ENCODE data around the gene SMTN. TPM values are rescaled to one million over a fixed set of nuclear protein-coding genes. Genes with fewer than 3 reads are reported as not detected.
"Not testable (repeated sequence)": the region's sequence is repeated elsewhere in the genome, so short reads cannot be mapped to it uniquely, and the experiment has no call there.

The SMTN gene
- 9.0 TPM for total RNA-seq

DNA sequence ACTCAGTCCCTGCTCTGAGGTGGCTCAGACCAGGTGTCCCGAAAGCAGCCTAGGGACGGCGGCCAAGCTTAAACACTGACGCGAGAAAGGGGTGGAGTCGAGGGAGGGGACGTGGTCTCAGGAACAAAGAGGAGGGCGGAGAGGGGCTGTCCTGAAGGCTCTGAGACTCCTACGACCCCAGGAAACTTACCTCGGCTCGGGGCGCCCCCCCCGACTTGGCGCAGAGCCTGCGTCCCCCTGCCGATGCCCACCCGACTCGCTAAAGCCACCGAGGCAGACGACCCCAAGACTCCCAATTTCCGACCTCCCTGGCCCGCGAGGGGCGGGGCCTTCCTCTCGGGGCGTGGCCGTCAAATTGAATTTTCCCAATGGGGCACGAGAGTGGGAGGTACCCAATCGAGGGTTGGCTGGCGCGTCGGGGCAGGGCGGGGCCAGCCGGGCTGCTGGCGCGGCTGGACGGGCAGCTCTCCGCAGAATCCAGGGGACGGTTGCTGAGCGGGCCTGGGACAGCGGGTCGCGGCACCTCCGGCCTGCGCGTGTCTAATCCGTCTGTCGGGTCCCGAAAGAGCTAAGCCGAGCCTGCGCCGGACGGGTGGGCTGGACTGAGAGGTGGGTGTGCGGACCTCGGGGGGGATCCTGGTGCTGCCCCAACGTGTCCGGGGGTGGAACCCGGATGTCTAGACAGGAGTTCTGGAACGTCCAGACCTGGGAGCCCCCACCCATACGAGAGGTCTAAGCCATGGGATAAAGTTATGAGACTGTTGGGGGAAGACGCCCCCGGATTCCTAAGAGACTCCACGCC, at the start of gene SMTN:
TSS of gene SMTN (plus strand) at position 471 of the 802 bp plus-strand sequence. CDS start 1,941 bp downstream, outside the sequence.
- peak; percentile 76 to 95 for DNase-seq (ENCODE audit: low spot score in 2 of 2)
- FAIRE-seq, result no peak

DNA sequence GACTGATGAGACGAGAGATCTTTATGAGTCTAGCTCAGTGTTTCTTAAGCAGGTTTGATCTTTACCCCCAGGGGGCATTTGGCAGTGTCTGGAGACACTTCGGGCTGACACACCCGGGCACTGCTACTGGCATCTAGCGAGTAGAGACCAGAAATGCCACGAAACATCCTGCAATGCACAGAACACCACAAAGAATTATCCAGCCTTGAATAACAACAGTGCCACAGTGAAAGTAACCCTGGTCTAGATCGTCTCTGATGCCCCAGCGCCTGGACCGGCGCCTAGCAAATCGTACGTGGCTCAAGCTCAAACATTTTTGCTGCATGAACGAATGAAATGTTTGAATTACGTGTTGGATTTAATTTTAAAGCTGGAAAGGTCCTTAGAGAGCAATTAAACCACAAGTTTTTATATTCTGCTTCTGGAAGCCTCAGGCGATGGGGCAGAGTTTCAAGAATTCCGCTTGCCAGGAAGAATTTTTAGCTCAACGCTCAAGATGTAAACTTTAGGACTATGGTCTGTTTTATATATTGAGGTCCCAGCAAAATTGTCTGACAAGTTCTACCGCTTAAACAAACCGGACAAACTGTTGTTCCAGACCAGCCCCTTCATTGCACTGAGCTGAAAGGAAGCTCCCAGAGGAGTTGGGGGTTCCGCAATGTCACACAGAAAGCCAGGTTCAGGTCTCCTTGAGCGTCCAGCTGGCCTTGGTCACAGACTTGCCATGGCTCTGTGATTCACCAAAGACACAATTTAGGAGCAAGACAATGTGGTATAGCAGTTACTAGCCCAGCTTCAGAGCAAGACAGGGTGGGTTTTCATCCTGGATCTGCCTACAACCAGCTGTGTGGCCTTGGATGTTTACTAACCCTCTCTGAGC, 44.2 kb upstream of the SMTN start:
- FAIRE-seq (no peak), DNase-seq (ENCODE audit: low spot score in 2 of 2) (no peak)

DNA sequence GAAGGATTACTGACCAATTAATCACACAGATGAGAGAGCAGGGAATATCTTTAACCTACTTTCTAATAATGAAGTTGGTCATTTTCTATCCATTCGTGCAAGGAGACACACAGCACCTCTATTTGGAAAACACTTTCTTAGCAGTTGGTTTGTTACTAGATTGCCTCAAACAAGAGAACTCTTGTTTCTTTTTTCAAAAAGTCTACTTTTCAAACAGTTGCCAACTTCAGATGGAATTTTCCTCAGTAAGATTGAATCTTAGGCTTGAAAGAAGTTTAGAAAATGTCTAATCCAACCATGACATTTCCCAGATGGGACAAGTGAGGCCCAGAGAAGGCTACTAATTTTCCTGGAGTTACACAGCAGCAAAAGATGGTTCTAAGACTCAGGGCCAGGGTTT, 42.4 kb upstream of the SMTN start:
- DNase-seq (ENCODE audit: low spot score in 2 of 2), result no peak

DNA sequence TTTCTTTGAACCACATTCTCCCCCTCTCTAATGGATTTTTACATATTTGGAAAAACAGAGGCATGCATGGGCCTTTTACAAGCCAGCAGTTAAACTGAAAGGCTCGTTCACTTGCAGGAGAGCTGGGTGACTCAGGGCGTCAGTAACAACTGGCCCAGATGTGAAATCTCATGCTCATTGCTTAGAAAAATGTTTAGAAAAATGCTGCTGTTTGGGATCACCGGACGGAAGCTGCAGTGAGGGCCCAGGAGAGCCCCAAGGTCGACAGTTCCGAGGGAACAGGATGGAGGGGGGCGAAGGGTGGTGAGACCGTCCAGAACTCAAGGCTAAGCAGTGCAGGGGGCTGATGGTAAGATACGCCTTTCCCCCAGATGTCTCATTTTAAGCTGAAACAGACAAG, 41.7 kb upstream of the SMTN start:
- FAIRE-seq, result no peak

More for the DNA sequence above, 42.4 kb upstream of the SMTN start:
- no peak for FAIRE-seq

DNA sequence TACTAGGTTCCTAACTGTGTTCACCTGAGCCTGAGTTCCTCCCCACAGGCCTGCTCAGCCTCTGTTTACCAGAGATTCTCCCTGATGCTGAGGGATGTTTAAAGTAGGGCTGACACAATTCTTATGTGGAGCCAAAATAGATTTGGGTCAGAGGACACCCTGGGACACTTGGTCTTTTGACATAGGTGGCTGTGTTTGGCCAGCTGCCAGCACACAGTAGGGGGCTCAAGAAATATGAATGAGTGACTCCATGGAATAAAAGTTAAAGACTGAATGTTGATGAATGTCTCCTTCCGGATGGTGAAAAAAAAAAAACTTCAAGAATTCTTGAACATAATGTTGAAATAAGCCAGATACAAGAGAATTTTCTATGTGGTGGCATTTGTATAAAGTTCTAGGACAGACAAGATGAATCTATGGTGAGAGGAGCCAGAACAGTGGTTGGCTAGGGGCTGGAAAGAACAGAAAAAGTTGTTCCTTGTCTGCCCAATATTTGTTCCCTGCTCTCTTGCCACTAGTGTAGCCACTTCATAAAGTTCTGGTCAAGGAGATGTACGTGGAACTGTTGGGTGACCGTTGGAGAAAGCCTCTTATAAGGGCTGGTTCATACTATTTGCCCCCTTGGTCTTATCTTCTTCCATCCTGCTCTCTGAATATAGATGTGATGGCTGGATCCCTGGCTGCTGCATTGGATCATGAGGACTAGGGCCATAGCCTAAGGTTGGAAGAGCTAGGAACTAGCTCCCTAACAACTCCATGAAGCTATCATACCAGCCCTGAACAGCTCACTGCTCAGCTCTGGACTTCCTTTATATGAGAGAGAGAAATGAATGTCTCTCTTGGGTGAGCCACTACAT, 40.3 kb upstream of the SMTN start:
- DNase-seq (ENCODE audit: low spot score in 2 of 2), result no peak
- no peak for FAIRE-seq

More for the DNA sequence above, 41.7 kb upstream of the SMTN start:
- no peak for DNase-seq (ENCODE audit: low spot score in 2 of 2)

DNA sequence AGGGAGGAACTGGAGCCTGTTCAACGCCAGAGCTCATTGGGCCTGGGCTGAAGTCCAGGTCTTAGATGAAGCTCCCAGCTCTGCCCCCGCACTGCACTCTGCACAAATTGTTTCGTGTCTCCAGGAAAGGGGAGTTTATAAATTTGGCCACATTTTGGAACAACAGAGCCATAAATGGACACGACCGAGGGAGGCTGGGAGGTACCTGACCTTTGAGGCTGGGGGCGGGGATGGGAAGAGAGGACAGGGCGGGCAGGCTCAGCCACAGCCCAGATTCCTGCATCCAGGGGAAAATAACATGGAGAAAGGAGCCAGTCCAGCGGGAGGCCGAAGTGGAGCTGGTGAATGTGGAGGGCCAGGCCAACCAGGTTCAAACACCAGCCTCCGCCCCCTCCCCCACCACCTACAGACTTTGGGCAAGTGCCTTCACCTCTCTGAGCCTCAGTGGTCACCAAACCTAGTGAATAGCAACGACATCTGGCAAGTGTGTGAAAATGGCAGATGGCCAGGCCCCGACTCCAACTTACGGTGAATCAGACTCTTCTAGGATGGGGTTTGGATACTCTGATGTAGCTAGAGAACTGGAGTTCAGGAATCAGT, 36.8 kb upstream of the SMTN start:
- FAIRE-seq (no peak), DNase-seq (ENCODE audit: low spot score in 2 of 2) (peak in 1 of 2 donors; percentile 22)

DNA sequence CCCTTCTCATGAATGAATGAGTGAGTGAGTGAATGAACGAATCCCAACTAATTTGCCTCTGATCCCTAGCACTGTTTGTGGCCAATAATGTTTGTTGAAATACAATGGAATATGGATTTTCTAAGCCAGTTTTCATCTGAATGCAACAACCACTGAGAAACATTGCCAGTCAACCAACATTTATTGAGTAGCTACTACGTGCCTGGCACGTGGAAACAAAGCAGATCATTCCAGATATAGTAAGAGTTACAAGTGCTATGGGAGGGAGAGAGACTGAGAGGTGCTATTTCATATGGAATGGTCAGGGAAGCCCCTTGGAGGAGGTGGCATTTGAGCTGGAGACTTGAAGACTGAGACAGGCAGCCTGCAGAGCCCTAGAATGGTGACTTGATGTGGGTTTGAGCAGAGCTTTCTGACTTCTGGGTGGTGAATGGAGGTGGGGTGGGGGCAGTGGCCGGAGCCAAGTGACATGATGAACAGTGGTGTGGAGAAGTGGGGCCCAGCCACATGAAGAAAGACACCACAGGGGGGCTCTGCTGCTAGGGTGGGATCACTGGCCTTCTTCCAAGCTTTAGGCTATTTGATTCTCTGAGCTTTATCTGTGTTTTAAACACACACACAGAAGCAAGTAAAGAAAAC, 35.1 kb upstream of the SMTN start:
- no peak for FAIRE-seq
- DNase-seq (ENCODE audit: low spot score in 2 of 2), result no peak

DNA sequence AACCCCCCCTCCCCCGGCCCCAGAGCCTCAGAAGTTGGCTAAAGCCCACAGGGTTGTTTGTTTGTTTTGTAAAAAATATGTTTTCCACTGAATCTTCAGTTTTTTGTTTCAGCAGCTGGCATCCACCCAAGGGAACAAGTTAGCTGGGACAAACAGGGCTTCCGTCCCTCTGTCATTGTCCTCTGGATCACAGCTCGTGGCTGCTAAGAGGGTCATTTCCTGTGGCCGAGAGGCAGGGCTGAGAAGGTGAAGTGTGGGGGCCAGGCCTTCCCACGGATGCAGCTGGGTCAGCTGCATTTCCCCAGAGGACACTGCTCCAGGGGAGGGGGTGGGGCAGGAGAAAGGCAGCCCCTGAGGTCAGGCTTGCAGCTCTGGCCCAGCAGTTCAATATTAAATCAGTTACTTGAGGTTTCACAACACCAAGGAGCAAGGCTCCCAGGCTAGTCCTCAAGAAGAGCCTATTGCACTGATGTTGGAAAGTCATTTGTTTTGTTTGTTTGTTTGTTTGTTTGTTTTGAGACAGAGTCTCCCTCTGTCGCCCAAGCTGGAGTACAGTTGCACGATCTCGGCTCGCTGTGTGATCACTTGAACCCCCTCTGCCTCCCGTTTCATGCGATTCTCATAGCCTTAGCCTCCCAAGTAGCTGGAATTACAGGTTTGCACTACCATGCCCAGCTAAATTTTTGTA, 34.4 kb upstream of the SMTN start:
- peak in 1 of 2 donors; percentile 36 for DNase-seq (ENCODE audit: low spot score in 2 of 2)
- no peak for FAIRE-seq

DNA sequence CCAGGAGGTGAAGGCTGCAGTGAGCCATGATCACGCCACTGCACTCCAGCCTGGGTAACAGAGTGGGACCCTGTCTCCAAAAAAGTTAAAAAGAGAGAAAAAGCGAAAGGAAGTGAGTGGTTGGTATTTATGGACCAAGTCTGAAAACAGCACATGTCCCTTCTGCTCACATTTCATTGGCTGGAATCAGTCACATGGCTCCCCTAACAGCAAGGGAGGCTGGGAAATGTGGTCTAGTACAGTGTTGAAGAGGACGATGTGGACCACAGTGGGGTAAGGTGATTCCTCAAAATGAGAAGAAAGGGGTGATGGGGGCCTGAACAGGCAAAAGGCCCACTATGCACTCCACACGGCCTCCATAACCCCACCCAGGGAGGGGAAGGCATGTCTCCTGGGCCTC, 32.5 kb upstream of the SMTN start:
- DNase-seq (ENCODE audit: low spot score in 2 of 2) (no peak), FAIRE-seq (no peak)

DNA sequence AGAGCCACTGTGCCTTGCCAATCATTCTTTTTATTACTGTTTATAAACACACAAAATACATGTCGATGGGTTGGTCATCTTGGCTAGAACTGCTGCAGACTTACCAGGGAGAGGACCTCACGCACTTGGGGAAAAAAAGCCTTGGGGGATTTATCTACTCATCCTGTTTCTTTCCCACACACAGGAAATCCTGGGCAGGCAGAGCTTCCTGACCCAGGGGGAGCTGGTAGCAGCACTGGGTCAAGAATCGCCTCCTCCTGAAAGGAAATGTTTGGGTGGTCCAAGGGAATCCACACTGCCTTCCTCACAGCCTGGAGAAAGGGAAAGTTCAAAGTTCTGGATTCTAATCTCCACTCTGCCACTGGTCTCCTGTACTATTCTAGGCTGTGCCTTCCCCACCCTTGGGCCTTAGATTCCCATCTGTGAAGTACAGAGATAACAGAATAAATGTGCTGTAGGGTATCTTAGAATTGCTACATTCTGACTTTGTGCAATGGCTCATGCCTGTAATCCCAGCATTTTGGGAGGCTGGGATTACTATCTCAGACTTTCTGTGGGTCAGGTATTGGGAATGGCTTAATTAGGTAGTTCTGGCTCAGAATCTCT, 31.2 kb upstream of the SMTN start:
- DNase-seq (ENCODE audit: low spot score in 2 of 2) (no peak), FAIRE-seq (no peak)

DNA sequence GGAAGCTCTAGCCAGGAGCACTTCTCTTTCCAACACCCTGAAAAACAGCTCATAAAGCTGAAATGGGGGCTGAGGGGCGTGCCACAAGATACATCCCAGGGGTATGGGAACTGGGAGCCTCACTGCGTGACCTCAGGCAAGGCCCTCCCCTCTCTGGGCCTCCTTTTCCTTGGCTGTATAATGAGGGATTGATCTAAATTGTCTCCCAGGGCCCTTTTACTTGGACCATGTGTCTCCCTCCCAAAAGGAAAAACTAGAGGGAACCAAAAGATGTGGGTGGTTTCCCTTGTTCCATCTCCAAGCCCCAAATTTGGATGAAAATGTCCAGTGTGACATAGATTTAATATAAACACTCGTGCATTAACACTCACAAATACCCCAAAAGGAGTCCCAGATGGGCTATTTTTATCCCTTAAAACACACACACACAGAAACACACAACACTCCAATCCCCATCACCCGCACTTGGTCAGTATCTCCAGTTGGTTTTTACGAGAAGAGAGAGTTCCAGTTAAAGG, 25.9 kb upstream of the SMTN start:
- FAIRE-seq, result no peak

DNA sequence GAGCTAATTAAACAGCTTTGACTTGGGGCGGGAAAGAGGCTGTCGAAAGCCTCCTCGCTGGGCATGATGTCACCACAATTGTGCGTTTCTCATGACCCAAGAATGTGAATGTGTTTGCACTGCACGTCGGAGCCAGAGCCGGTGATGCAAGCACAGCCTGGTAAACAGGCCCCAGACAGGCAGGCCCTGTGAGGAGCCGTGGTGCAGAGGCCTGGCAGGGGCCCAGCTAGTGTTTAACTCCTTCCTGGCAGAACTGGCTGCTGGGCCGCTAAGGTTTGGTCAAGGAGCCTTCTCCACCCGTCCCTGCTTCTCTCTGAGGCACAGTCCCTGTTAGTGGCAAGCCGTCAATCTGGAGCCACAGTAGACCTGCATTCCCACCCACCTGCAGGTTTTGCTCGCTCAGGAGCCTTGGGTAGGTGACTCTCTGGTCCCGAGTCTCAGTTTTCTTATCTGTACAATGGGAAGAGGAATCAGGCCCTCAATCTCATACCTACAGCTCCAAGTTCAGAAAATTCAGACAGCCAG, 25.4 kb upstream of the SMTN start:
- DNase-seq (ENCODE audit: low spot score in 2 of 2), result peak in 1 of 2 donors; percentile 53
- FAIRE-seq, result no peak

More for the DNA sequence above, 25.9 kb upstream of the SMTN start:
- no peak for DNase-seq (ENCODE audit: low spot score in 2 of 2)

DNA sequence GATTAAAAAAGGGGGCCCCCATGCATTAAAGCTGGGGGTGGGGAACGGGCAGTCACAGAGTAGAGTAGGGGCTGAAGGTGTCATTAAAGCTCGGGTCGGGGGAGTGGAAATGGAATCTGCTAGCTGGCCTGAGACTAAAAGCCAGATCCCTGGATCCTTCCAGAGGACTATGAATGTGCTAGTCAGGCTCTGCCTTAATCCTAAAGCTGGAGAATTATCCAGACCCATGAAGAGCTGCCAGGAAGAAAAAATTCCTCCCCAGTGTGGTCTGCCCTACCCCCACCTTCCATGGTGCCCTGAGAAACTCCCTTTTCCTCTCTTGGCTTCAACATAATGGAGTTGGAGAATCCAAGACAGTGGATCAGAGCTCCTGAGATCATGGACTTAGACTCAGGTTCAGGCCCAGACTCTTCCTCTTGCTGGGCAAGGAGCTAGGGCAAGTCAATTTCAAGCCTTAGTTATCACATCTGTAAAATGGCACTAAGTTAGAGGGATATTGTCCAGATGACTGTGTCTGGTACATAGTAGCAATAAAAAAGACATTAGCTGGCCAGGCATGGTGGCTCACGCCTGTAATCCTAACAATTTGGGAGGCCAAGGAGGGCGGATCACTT, 24.0 kb upstream of the SMTN start:
- FAIRE-seq (no peak), DNase-seq (ENCODE audit: low spot score in 2 of 2) (no peak)

DNA sequence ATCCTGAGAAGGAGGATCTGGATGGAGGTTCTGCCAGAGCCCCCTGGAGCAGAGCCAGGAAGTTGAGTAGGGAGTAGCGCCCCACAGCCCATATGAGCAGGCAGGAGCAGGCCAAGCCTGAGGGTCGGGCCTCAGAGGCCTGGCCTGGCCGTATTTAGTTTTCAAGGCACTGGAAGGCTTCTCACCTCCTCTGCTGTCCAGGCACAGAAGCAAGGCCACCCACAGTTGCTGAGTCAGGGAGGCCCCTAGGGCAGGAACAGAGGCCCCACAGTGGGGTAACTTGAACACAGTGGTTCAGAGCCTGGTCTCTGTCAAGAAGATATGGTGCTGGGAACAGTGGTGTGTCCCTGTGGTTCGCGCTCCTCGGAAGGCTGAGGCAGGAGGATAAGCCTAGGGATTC, 21.5 kb upstream of the SMTN start:
- not testable (repeated sequence) for FAIRE-seq; DNase-seq (ENCODE audit: low spot score in 2 of 2)

DNA sequence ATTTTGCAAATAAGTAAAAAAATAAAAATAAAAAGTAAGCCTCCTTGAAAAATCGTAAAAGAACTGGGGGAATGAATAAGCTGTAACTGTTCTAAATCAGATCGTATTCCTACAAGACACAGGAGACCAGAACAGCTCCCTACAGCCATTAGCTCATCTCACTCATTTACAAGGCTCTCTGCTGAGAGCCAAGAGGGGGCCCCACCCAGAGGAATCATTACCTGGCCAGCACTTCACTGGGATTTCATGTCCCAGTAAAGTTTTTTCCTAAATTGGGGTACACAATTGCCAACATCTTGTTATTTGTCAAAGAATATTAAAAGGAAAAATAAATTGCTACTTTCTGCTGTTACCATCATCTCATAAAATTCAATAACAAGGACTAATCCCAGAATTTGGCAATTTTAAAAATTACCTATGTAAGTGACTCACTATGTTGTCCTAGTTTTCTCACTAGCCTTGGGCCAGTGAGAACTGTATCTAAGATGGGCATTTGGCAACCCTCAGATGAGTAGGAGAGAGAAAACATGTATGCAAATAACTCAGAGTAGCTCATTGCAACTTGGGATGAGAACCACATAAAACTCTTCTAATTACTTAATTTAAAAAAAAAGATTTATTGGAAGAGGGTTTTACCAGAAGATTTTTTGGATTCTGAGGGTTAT, 18.4 kb upstream of the SMTN start:
- DNase-seq (ENCODE audit: low spot score in 2 of 2) (no peak), FAIRE-seq (no peak)

DNA sequence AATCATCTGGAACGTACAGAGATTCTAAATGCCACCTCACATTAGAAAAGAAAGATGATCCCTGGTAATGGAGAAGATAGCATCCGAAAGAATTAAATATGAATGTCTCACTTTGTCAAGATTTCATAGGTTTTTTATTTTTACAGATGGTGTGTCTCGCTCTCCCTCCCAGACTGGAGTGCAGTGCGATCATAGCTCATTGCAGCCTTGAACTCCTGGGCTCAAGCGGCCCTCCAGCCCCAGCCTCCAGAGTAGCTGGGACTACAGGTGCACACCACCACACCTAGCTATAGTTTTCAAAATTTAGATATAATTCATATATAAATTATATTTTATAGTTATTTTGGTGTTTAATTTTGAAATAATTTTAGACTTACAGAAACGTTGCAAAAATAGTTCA, 16.7 kb upstream of the SMTN start:
- no peak for FAIRE-seq
- no peak for DNase-seq (ENCODE audit: low spot score in 2 of 2)

DNA sequence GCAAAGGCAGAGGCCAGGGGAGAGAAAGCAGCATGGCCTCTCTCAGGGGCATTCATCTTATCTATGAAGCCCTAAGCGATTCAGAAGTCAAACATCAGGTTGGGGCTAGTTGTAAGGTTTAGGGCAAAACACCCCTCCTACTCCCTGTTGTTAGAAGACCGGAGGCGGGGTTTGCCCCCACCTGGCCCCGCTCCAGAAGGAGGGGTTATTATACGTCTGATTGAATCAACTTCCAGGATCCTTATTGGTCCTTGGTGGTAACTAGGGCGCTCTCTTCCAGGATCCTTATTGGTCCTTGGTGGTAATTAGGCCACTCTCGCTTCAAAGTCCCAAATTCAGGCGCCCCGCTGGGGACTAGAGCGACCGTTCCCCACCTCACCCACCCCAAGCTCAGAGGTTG, 12.1 kb upstream of the SMTN start:
- FAIRE-seq (no peak), DNase-seq (ENCODE audit: low spot score in 2 of 2) (no peak)
